ENCODE measurements around the gene PRKN. TPM values are rescaled to one million over a fixed set of nuclear protein-coding genes. Genes with fewer than 3 reads are reported as not detected.

The PRKN gene
- total and polyA plus RNA-seq, 2 experiments from 2014 or later, result 0.10 to 0.84 TPM

- H3K36me3 Mint-ChIP-seq (ENCODE audit: low read depth), result no peaks in the 10 kb centered on the region
- Histone ChIP-seq H3K4me3 (no peak overlapping the region), H2AFZ (no peak overlapping the region), H3K27me3 (ENCODE audit: insufficient read depth) (no peaks in the 10 kb centered on the region), H3K4me1 (ENCODE audit: insufficient read depth) (no peaks in the 10 kb centered on the region), H3K4me2 (no peak overlapping the region), H3K27ac (ENCODE audit: low read depth) (no peak overlapping the region), H3K9me2 (ENCODE audit: insufficient read depth) (peaks cover 3% of the 10 kb centered on the region; the same call in 1 of the 2 replicates), H3K36me3 (ENCODE audit: insufficient read depth) (no peaks in the 10 kb centered on the region), H3F3A (replicated peaks; ENCODE audit: low read depth) (no peaks in the 10 kb centered on the region), H3K79me2 (replicated peaks; ENCODE audit: insufficient read depth) (no peaks in the 10 kb centered on the region), H4K20me1 (replicated peaks; ENCODE audit: insufficient read depth) (no peaks in the 10 kb centered on the region)
- H3K4me3 Mint-ChIP-seq, result no peak overlapping the region
- TF ChIP-seq ZNF114 (CRISPR knock-in tag; IDR thresholded peaks at IDR 0.05) (no peak), ZNF331 (CRISPR knock-in tag; IDR thresholded peaks at IDR 0.05; ENCODE audit: low read depth) (no peak), ETS1 (IDR thresholded peaks at IDR 0.05) (no peak), POLR2AphosphoS5 (IDR thresholded peaks at IDR 0.05; ENCODE audit: low read depth) (no peak), NANOG (IDR thresholded peaks at IDR 0.05; ENCODE audit: borderline replicate concordance) (no peak), STAT1 (IDR thresholded peaks at IDR 0.05; ENCODE audit: unreplicated experiment) (no peak), EZH2 (IDR thresholded peaks at IDR 0.05; ENCODE audit: low read depth, unreplicated experiment) (no peak), REST (IDR thresholded peaks at IDR 0.05; ENCODE audit: unreplicated experiment) (no peak)
- TF ChIP-seq, protein P1, sequence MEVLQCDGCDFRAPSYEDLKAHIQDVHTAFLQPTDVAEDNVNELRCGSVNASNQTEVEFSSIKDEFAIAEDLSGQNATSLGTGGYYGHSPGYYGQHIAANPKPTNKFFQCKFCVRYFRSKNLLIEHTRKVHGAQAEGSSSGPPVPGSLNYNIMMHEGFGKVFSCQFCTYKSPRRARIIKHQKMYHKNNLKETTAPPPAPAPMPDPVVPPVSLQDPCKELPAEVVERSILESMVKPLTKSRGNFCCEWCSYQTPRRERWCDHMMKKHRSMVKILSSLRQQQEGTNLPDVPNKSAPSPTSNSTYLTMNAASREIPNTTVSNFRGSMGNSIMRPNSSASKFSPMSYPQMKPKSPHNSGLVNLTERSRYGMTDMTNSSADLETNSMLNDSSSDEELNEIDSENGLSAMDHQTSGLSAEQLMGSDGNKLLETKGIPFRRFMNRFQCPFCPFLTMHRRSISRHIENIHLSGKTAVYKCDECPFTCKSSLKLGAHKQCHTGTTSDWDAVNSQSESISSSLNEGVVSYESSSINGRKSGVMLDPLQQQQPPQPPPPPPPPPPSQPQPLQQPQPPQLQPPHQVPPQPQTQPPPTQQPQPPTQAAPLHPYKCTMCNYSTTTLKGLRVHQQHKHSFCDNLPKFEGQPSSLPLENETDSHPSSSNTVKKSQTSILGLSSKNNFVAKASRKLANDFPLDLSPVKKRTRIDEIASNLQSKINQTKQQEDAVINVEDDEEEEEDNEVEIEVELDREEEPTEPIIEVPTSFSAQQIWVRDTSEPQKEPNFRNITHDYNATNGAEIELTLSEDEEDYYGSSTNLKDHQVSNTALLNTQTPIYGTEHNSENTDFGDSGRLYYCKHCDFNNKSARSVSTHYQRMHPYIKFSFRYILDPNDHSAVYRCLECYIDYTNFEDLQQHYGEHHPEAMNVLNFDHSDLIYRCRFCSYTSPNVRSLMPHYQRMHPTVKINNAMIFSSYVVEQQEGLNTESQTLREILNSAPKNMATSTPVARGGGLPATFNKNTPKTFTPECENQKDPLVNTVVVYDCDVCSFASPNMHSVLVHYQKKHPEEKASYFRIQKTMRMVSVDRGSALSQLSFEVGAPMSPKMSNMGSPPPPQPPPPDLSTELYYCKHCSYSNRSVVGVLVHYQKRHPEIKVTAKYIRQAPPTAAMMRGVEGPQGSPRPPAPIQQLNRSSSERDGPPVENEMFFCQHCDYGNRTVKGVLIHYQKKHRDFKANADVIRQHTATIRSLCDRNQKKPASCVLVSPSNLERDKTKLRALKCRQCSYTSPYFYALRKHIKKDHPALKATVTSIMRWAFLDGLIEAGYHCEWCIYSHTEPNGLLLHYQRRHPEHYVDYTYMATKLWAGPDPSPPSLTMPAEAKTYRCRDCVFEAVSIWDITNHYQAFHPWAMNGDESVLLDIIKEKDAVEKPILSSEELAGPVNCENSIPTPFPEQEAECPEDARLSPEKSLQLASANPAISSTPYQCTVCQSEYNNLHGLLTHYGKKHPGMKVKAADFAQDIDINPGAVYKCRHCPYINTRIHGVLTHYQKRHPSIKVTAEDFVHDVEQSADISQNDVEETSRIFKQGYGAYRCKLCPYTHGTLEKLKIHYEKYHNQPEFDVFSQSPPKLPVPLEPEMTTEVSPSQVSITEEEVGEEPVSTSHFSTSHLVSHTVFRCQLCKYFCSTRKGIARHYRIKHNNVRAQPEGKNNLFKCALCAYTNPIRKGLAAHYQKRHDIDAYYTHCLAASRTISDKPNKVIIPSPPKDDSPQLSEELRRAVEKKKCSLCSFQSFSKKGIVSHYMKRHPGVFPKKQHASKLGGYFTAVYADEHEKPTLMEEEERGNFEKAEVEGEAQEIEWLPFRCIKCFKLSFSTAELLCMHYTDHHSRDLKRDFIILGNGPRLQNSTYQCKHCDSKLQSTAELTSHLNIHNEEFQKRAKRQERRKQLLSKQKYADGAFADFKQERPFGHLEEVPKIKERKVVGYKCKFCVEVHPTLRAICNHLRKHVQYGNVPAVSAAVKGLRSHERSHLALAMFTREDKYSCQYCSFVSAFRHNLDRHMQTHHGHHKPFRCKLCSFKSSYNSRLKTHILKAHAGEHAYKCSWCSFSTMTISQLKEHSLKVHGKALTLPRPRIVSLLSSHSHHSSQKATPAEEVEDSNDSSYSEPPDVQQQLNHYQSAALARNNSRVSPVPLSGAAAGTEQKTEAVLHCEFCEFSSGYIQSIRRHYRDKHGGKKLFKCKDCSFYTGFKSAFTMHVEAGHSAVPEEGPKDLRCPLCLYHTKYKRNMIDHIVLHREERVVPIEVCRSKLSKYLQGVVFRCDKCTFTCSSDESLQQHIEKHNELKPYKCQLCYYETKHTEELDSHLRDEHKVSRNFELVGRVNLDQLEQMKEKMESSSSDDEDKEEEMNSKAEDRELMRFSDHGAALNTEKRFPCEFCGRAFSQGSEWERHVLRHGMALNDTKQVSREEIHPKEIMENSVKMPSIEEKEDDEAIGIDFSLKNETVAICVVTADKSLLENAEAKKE (CRISPR knock-in tag; IDR thresholded peaks at IDR 0.05), result no peak
- H3K27ac Mint-ChIP-seq, result no peak overlapping the region
- H3K9me3 Mint-ChIP-seq, result no peaks in the 10 kb centered on the region
- DNase-seq (ENCODE audit: low spot score), result no peak
- no peaks in the 10 kb centered on the region for H3K4me1 Mint-ChIP-seq
- no peak for ATAC-seq
- no peaks in the 10 kb centered on the region for H3K27me3 Mint-ChIP-seq (ENCODE audit: insufficient read depth, low read depth, poor library complexity)
These were observed 697.5 kb downstream of the PRKN start for GRCh38 chr6:162029873-162030576.

Measured in GM23338 (cell line).